WTC11 (cell line): ENCODE data around the gene GRIN3B. TPM values are rescaled to one million over a fixed set of nuclear protein-coding genes. Genes with fewer than 3 reads are reported as not detected.

Source experiments
- ATAC-seq: fragments of 200-7000 bp; cut with Tn5 transposase; 2 replicates; pipeline ENCODE4 v1.10.0; 2021; ENCODE audit warnings: mild to moderate bottlenecking, moderate library complexity
- CTCF ChIA-PET: fragments of 300-600 bp; sonication (Branson Sonifier 250); formaldehyde crosslinking; loops from one replicate; lab custom pipeline; 2021; ENCODE audit warnings: antibody characterized with exemption; lab: Charles Lee
- POLR2A ChIA-PET: fragments of 350-600 bp; sonication (Branson Sonifier 250); formaldehyde crosslinking; loops from one replicate; lab custom pipeline; 2021; ENCODE audit warnings: antibody characterized with exemption; lab: Charles Lee
- DNase-seq: peaks from one replicate; pipeline ENCODE4 v3.0.0; 2021; ENCODE audit warnings: low spot score
- H3K27ac Mint-ChIP-seq: 2 replicates; pipeline ENCODE4 v1.8.0; 2021; ENCODE audit warnings: mixed read lengths
- H3K27me3 Mint-ChIP-seq: 2 replicates; pipeline ENCODE4 v1.8.0; 2021; ENCODE audit warnings: low read depth, mild to moderate bottlenecking, moderate library complexity, mixed read lengths
- H3K36me3 Mint-ChIP-seq: 2 replicates; pipeline ENCODE4 v1.8.0; 2021; ENCODE audit warnings: mixed read lengths
- H3K4me1 Mint-ChIP-seq: 2 replicates; pipeline ENCODE4 v1.8.0; 2022; ENCODE audit warnings: mixed read lengths
- H3K4me3 Mint-ChIP-seq: 2 replicates; pipeline ENCODE4 v1.8.0; 2021; ENCODE audit warnings: mild to moderate bottlenecking, moderate library complexity, mixed read lengths
- H3K9me3 Mint-ChIP-seq: 2 replicates; pipeline ENCODE4 v1.8.0; 2021; ENCODE audit warnings: mixed read lengths
- AR ChIP-seq: fragments of 250-450 bp; sonication (Bioruptor Pico); IDR thresholded peaks from 2 replicates; pipeline ENCODE4 v1.9.0; 2021; ENCODE audit warnings: mild to moderate bottlenecking
- E2F1 ChIP-seq: sonication (generic); formaldehyde crosslinking; IDR thresholded peaks from 2 replicates; pipeline ENCODE4 v1.8.0; 2022; ENCODE audit warnings: mild to moderate bottlenecking, missing genetic modification reagents
- FOXJ3 ChIP-seq: sonication (generic); formaldehyde crosslinking; IDR thresholded peaks from 2 replicates; pipeline ENCODE4 v1.9.0; 2021; ENCODE audit warnings: missing genetic modification reagents, mild to moderate bottlenecking, borderline replicate concordance
- FOXP1 ChIP-seq: sonication (generic); formaldehyde crosslinking; IDR thresholded peaks from 2 replicates; pipeline ENCODE4 v1.8.0; 2022; ENCODE audit warnings: missing genetic modification reagents, mild to moderate bottlenecking, moderate library complexity, borderline replicate concordance
- IRF1 ChIP-seq: sonication (generic); formaldehyde crosslinking; IDR thresholded peaks from 2 replicates; pipeline ENCODE4 v1.8.0; 2023; ENCODE audit warnings: missing genetic modification reagents
- IRF2 ChIP-seq: sonication (generic); formaldehyde crosslinking; IDR thresholded peaks from 2 replicates; pipeline ENCODE4 v1.8.0; 2022; ENCODE audit warnings: low read depth, missing genetic modification reagents, borderline replicate concordance
- NFE2L1 ChIP-seq: sonication (generic); formaldehyde crosslinking; IDR thresholded peaks from 2 replicates; pipeline ENCODE4 v1.8.1; 2023; ENCODE audit warnings: missing genetic modification reagents
- NR1H2 ChIP-seq: sonication (generic); formaldehyde crosslinking; IDR thresholded peaks from 2 replicates; pipeline ENCODE4 v1.9.0; 2021; ENCODE audit warnings: mild to moderate bottlenecking, moderate library complexity, missing genetic modification reagents
- TCF7 ChIP-seq: sonication (generic); formaldehyde crosslinking; IDR thresholded peaks from 2 replicates; pipeline ENCODE4 v1.8.0; 2022; ENCODE audit warnings: mild to moderate bottlenecking, low read depth, missing genetic modification reagents, moderate library complexity
- ZNF138 ChIP-seq: sonication (generic); formaldehyde crosslinking; conservative IDR thresholded peaks from 2 replicates; pipeline ENCODE4 v1.8.1; 2022; ENCODE audit warnings: mild to moderate bottlenecking, moderate library complexity, missing genetic modification reagents
- ZNF219 ChIP-seq: sonication (generic); formaldehyde crosslinking; IDR thresholded peaks from 2 replicates; pipeline ENCODE4 v1.8.0; 2023; ENCODE audit warnings: missing genetic modification reagents, mild to moderate bottlenecking, borderline replicate concordance
- ZNF396 ChIP-seq: fragments of 250-450 bp; sonication (Bioruptor Pico); IDR thresholded peaks from 2 replicates; pipeline ENCODE4 v1.8.0; 2021; ENCODE audit warnings: mild to moderate bottlenecking, moderate library complexity, borderline replicate concordance
- total RNA-seq: library from RNA; stranded (reverse); gene quantifications from 3 replicates; pipeline ENCODE4 v1.2.3, GENCODE V29; 2021
- TF ChIP-seq, protein P1 (sequence below): sonication (generic); formaldehyde crosslinking; IDR thresholded peaks from 2 replicates; pipeline ENCODE4 v1.8.1; 2023; ENCODE audit warnings: mild to moderate bottlenecking, moderate library complexity, missing genetic modification reagents
- TF ChIP-seq, protein P2 (sequence below): sonication (generic); formaldehyde crosslinking; IDR thresholded peaks from 2 replicates; pipeline ENCODE4 v1.8.1; 2023; ENCODE audit warnings: mild to moderate bottlenecking, missing genetic modification reagents, moderate library complexity
- TF ChIP-seq, protein P3 (sequence below): sonication (generic); formaldehyde crosslinking; IDR thresholded peaks from 2 replicates; pipeline ENCODE4 v1.8.1; 2022; ENCODE audit warnings: mild to moderate bottlenecking, moderate library complexity, missing genetic modification reagents
- TF ChIP-seq, protein P4 (sequence below): sonication (generic); formaldehyde crosslinking; IDR thresholded peaks from 2 replicates; pipeline ENCODE4 v1.8.0; 2022; ENCODE audit warnings: mild to moderate bottlenecking, missing genetic modification reagents

Gene GRIN3B
- total RNA-seq, 1 experiment from 2014 or later: 1.9 TPM

DNA sequence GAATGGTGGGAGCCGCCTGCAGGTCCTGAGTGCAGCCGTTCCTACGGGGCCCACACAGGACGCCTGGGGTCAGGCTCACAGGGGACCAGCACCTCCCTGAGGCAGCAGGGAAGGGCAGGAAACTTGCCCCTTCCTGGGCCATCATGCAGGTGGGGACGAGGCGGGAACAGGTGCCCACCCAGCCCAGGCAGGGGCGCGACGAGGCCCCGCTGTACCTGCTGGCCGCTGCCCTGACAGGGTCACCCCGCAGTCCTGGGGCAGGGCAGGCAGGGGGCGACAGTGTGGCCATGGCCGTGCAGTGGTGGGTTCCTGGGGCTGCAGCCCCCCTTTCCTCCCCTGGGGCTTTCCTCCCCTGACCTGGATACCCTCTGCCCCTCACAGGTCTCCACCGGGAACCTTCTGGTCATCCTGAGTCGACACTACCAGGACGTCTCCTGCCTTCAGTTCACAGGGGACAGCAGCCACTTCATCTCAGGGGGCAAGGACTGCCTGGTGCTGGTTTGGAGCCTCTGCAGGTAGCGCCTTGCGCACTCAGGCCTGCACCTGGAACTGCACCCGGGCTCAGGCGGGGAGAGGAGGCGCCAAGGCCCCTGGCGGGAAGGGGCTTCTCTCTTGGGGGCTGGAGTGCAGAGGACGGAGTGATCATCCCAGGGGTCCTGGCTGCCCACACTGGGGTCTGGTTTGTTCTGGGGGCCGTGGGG, 10.7 kb upstream of the GRIN3B start (continued):
- TF ChIP-seq, protein P1, sequence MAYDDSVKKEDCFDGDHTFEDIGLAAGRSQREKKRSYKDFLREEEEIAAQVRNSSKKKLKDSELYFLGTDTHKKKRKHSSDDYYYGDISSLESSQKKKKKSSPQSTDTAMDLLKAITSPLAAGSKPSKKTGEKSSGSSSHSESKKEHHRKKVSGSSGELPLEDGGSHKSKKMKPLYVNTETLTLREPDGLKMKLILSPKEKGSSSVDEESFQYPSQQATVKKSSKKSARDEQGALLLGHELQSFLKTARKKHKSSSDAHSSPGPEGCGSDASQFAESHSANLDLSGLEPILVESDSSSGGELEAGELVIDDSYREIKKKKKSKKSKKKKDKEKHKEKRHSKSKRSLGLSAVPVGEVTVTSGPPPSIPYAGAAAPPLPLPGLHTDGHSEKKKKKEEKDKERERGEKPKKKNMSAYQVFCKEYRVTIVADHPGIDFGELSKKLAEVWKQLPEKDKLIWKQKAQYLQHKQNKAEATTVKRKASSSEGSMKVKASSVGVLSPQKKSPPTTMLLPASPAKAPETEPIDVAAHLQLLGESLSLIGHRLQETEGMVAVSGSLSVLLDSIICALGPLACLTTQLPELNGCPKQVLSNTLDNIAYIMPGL (CRISPR knock-in tag): peak; percentile 22; the same call in 1 of the 2 replicates

- Mint-ChIP-seq H3K4me3 (no peak overlapping the region), H3K27me3 (no peaks in the 10 kb centered on the region), H3K4me1 (peaks cover under 1% of the 10 kb centered on the region; the same call in 1 of the 2 replicates), H3K27ac (no peak overlapping the region), H3K36me3 (peaks cover 18% of the 10 kb centered on the region), H3K9me3 (no peaks in the 10 kb centered on the region)
- ChIA-PET POLR2A (interaction anchor here (0.5 kb wide), 1 partner anchor 229 kb away, joined by 6 read pairs; no protein-coding TSS in a partner anchor), CTCF (interaction anchor here (1.4 kb wide), 1 partner anchor 19 kb away, joined by 3 read pairs; no protein-coding TSS in a partner anchor)
- no peak for TF ChIP-seq ZNF396 (CRISPR knock-in tag)
- TF ChIP-seq FOXJ3: no peak
- TF ChIP-seq IRF1: no peak
- TF ChIP-seq TCF7 (CRISPR knock-in tag): no peak
- no peak for TF ChIP-seq E2F1 (CRISPR knock-in tag)
- TF ChIP-seq, protein P2, sequence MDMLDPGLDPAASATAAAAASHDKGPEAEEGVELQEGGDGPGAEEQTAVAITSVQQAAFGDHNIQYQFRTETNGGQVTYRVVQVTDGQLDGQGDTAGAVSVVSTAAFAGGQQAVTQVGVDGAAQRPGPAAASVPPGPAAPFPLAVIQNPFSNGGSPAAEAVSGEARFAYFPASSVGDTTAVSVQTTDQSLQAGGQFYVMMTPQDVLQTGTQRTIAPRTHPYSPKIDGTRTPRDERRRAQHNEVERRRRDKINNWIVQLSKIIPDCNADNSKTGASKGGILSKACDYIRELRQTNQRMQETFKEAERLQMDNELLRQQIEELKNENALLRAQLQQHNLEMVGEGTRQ: no peak
- TF ChIP-seq, protein P3, sequence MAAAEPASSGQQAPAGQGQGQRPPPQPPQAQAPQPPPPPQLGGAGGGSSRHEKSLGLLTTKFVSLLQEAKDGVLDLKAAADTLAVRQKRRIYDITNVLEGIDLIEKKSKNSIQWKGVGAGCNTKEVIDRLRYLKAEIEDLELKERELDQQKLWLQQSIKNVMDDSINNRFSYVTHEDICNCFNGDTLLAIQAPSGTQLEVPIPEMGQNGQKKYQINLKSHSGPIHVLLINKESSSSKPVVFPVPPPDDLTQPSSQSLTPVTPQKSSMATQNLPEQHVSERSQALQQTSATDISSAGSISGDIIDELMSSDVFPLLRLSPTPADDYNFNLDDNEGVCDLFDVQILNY (CRISPR knock-in tag): no peak
- no peak for TF ChIP-seq IRF2
- ATAC-seq: no peak
- peak; percentile 13 for DNase-seq
Measured at GRCh38 chr19:990119-990571, 10.1 kb upstream of the GRIN3B start.

DNA sequence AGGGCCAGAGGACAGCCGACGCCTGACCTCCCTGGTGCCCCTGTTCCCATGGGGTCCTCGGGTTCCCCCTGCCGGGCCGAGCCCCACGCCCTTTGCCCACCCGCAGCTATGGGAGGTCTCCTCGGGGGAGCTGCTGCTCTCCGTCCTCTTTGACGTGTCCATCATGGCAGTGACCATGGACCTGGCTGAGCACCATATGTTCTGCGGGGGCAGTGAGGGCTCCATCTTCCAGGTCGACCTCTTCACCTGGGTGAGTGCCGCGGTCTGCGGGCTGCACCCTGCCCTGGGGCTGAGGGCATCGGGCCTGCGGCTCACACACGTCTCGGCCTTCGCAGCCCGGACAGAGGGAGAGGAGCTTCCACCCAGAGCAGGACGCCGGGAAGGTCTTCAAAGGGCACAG, 9.5 kb upstream of the GRIN3B start:
- no peaks in the 10 kb centered on the region for H3K4me1 Mint-ChIP-seq
- CTCF ChIA-PET: interaction anchor here (0.6 to 1.4 kb wide), 6 partner anchors 20 to 124 kb away, joined by 3 to 4 read pairs (median 3); no protein-coding TSS in a partner anchor

More for the DNA sequence above, 9.5 kb upstream of the GRIN3B start:
- peaks cover 18% of the 10 kb centered on the region for H3K36me3 Mint-ChIP-seq
- ATAC-seq (no peak), DNase-seq (peak; percentile 13)
- TF ChIP-seq, protein P2: no peak
- no peak for TF ChIP-seq NR1H2 (CRISPR knock-in tag)
- TF ChIP-seq FOXP1 (CRISPR knock-in tag): no peak
- TF ChIP-seq AR (CRISPR knock-in tag): no peak
- TF ChIP-seq ZNF138: no peak
- TF ChIP-seq, protein P4, sequence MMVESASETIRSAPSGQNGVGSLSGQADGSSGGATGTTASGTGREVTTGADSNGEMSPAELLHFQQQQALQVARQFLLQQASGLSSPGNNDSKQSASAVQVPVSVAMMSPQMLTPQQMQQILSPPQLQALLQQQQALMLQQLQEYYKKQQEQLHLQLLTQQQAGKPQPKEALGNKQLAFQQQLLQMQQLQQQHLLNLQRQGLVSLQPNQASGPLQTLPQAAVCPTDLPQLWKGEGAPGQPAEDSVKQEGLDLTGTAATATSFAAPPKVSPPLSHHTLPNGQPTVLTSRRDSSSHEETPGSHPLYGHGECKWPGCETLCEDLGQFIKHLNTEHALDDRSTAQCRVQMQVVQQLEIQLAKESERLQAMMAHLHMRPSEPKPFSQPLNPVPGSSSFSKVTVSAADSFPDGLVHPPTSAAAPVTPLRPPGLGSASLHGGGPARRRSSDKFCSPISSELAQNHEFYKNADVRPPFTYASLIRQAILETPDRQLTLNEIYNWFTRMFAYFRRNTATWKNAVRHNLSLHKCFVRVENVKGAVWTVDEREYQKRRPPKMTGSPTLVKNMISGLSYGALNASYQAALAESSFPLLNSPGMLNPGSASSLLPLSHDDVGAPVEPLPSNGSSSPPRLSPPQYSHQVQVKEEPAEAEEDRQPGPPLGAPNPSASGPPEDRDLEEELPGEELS (CRISPR knock-in tag): no peak
- TF ChIP-seq NFE2L1 (CRISPR knock-in tag): no peak
- no peak for TF ChIP-seq ZNF219 (CRISPR knock-in tag)
- H3K27ac Mint-ChIP-seq: no peak overlapping the region; the same call in 1 of the 2 replicates
- H3K9me3 Mint-ChIP-seq: no peaks in the 10 kb centered on the region
- POLR2A ChIA-PET: interaction anchor here (0.5 to 1.0 kb wide), 2 partner anchors 14 to 308 kb away, joined by 3 to 4 read pairs; no protein-coding TSS in a partner anchor
- H3K27me3 Mint-ChIP-seq: no peaks in the 10 kb centered on the region
- no peak overlapping the region for H3K4me3 Mint-ChIP-seq
